ENCODE data around the gene TRPM1.

The TRPM1 gene

DNA sequence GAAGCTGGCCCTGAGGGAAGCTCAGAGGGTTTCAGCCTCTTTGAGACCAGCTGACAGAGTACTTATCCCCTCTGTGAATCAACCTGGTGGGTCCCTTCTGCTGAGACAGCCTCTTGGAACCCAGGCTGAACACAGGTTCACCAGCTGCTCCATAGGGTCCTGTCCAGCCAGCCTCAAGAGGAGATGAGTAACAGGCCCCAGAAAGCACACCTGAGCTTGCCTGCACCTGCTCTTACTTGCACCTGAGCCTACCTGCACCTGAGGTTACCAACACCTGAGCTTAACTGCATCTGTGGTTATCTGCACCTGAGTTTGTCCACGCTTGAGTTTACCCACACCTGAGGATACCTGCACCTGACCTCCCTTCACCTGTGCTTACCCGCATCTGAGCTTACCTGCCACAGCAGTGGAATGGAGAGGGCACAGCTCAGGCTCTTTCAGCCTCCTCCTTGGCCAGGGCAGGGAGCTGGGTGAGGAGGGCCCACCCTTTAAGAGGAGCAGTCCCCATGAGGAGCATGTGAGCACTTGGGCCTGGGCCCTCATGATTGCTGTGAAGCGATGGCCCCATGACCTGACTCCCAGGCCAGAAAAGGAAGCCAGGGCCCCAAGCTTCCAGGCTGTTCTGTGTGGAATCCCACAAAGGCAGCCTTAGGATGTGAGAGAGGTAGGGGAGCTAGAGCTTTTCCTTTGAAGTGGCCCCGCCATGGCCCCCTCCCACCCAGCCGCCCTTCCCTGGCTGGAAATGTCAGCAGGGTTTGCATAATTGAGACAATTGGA is at the start of gene TRPM1:
TSS of gene TRPM1 (minus strand) at position 464 of the 777 bp plus-strand sequence. CDS start 20,370 bp downstream, outside the sequence.
- Histone ChIP-seq H3K4me3 (ENCODE audit: low read depth in 1 of 2, low read length in 2 of 2) (no peak within 1 kb of the TSS), H3K9ac (ENCODE audit: low read length) (no peak within 1 kb of the TSS), H3K9me3 (ENCODE audit: low read length) (no peaks in the 10 kb centered on the region), H3K4me1 (ENCODE audit: insufficient read depth, low read length) (no peaks in the 10 kb centered on the region), H3K27ac (ENCODE audit: low read depth, low read length) (no peak within 1 kb of the TSS), H3K27me3 (ENCODE audit: control insufficient read depth in 1 of 2, insufficient read depth in 2 of 2, low read length in 2 of 2) (no peaks in the 10 kb centered on the region), H3K36me3 (ENCODE audit: insufficient read depth, low read length) (no peaks in the 10 kb centered on the region)

DNA sequence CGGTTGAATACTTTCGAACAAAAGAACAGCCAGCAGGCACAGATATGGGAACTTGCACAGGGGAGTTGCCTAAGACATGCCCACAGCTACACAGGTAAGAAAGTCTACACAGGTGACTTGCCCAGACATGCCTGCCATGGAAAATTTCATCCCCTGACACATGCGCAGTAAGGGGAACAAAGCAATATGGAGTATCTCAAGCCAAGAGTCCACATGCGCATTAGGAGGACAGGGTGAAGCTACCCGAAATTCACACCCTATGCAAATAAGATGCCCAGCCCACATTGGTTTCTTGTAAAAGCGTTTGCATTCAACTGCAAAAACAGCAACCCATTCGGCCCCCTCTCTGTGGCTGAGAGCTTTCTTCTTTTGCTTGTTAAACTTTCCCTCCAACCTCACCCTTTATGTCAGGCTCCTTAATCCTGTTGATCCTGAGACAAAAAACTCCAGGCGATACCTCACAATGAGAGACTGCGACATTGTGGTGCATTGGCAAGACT is 49.3 kb upstream of the TRPM1 start:
- Histone ChIP-seq H3K9ac (ENCODE audit: low read length) (no peak overlapping the region), H3K27me3 (ENCODE audit: control insufficient read depth in 1 of 2, insufficient read depth in 2 of 2, low read length in 2 of 2) (peaks cover 0 to 4% of the 10 kb centered on the region in 2 donors), H3K9me3 (ENCODE audit: low read length) (no peaks in the 10 kb centered on the region), H3K36me3 (ENCODE audit: insufficient read depth, low read length) (no peaks in the 10 kb centered on the region), H3K27ac (ENCODE audit: low read depth, low read length) (no peak overlapping the region), H3K4me3 (ENCODE audit: low read depth in 1 of 2, low read length in 2 of 2) (no peak overlapping the region), H3K4me1 (ENCODE audit: insufficient read depth, low read length) (no peaks in the 10 kb centered on the region)

DNA sequence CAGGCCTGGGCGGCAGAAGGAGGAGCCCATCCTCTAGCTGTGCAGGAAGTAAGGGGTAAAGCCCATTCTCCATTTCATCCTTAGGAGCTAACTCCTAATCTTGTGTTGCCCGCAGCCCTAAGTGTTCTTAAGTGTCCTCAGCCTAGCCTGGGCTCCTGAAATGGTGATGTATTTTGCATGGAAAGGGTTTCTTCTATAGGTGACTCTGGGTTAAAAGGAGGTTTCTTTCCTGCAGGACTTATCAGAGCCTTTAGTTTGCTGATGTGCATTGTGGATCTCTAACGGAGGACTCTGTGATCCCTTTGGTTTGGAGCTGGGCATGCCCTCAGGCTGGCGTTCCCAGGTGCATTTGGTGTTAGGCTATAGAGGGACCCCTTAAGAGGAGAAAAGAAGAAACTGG is 48.5 kb upstream of the TRPM1 start:
- Histone ChIP-seq H3K27me3 (ENCODE audit: control insufficient read depth in 1 of 2, insufficient read depth in 2 of 2, low read length in 2 of 2) (peaks cover 0 to 4% of the 10 kb centered on the region in 2 donors), H3K9ac (ENCODE audit: low read length) (no peak overlapping the region), H3K9me3 (ENCODE audit: low read length) (no peaks in the 10 kb centered on the region), H3K27ac (ENCODE audit: low read depth, low read length) (no peak overlapping the region), H3K4me3 (ENCODE audit: low read depth in 1 of 2, low read length in 2 of 2) (no peak overlapping the region), H3K4me1 (ENCODE audit: insufficient read depth, low read length) (no peaks in the 10 kb centered on the region), H3K36me3 (ENCODE audit: insufficient read depth, low read length) (no peaks in the 10 kb centered on the region)

DNA sequence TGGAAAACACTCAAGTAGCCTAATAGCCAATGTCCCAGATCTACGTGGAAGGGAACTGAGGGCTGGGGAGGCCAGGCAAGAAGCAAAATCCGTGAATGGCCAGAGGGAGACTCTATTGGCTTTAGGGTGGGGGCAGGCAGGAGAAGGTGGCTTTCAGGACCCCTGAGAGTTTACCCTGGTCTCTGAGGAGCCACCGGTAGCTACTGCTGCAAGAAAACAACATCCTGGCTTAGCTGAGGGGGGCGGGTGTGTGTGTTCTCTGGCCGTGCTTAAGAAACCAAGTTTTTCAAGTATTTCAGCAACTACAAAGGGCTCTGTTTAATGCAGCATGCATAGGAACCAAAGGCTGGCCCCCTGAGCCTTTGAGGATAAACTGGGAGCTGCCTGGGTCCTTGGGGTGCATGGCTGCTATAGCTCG is 47.6 kb upstream of the TRPM1 start:
- Histone ChIP-seq H3K9ac (ENCODE audit: low read length) (no peak overlapping the region), H3K9me3 (ENCODE audit: low read length) (no peaks in the 10 kb centered on the region), H3K36me3 (ENCODE audit: insufficient read depth, low read length) (no peaks in the 10 kb centered on the region), H3K4me1 (ENCODE audit: insufficient read depth, low read length) (no peaks in the 10 kb centered on the region), H3K4me3 (ENCODE audit: low read depth in 1 of 2, low read length in 2 of 2) (no peak overlapping the region), H3K27me3 (ENCODE audit: control insufficient read depth in 1 of 2, insufficient read depth in 2 of 2, low read length in 2 of 2) (peaks cover 0 to 4% of the 10 kb centered on the region in 2 donors), H3K27ac (ENCODE audit: low read depth, low read length) (no peak overlapping the region)

DNA sequence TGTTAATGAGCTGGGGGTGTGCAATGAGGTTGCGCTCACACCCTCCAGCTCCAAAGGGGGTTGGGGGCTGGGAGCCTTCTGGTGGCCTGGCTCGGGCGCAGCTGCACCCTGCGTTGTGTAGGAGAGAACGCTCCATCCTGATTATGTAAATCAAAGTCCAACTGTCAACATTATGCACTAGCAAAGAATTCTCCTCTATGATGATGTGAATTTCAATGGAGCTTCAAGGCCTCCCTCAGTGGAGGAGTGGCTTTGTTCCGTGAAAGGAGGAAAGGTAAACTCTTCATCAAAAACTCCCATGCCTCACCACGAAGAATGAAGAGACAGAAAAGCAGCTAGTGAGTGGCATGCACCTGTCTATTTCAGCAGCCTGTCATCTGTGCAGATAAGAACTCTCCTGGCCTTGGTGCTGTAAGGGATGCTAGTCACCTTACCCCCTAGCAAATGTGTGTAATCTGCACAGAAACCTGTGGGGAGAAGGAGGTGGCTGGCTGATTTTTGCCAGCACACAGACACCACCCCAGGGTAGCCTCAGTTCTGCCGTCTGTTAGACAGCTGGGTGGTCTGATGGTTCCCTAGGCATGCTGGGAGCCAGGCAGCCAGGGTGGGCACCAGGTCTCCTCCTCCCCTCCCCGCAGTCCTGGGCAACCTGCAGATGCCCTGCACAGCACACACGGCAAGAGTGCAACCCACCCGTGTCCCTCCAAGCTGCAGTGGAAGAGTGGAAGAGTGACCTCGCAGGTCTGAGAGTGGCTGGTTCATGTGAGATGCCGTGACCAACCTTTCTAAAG is 47.0 kb upstream of the TRPM1 start:
- no peaks in the 10 kb centered on the region for H3K4me1 ChIP-seq (ENCODE audit: insufficient read depth, low read length)
- H3K36me3 ChIP-seq (ENCODE audit: insufficient read depth, low read length): no peaks in the 10 kb centered on the region
- no peak overlapping the region for H3K27ac ChIP-seq (ENCODE audit: low read depth, low read length)
- no peak overlapping the region for H3K9ac ChIP-seq (ENCODE audit: low read length)
- H3K9me3 ChIP-seq (ENCODE audit: low read length): no peaks in the 10 kb centered on the region
- peaks cover 0 to 4% of the 10 kb centered on the region in 2 donors for H3K27me3 ChIP-seq (ENCODE audit: control insufficient read depth in 1 of 2, insufficient read depth in 2 of 2, low read length in 2 of 2)
- H3K4me3 ChIP-seq (ENCODE audit: low read depth in 1 of 2, low read length in 2 of 2): no peak overlapping the region

DNA sequence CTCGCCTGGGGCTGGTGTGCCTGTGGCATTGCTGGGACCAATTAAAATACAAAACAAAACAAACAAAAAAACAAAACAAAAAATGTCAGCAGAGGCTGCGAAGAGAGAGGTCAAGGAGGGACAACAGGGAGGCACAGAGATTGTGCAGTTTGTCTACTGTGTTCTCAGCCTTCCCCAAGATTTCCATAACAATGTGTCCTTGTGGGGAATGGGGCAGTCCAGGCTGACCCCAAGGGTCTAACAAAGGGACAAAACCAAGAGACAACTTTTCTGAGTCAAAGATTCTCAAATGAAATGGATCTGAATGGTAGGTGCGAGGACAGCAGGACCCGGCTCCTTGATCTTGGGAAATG is 46.4 kb upstream of the TRPM1 start:
- Histone ChIP-seq H3K27ac (ENCODE audit: low read depth, low read length) (no peak overlapping the region), H3K36me3 (ENCODE audit: insufficient read depth, low read length) (no peaks in the 10 kb centered on the region), H3K4me3 (ENCODE audit: low read depth in 1 of 2, low read length in 2 of 2) (no peak overlapping the region), H3K9me3 (ENCODE audit: low read length) (no peaks in the 10 kb centered on the region), H3K9ac (ENCODE audit: low read length) (no peak overlapping the region), H3K27me3 (ENCODE audit: control insufficient read depth in 1 of 2, insufficient read depth in 2 of 2, low read length in 2 of 2) (peaks cover 0 to 4% of the 10 kb centered on the region in 2 donors), H3K4me1 (ENCODE audit: insufficient read depth, low read length) (no peaks in the 10 kb centered on the region)

DNA sequence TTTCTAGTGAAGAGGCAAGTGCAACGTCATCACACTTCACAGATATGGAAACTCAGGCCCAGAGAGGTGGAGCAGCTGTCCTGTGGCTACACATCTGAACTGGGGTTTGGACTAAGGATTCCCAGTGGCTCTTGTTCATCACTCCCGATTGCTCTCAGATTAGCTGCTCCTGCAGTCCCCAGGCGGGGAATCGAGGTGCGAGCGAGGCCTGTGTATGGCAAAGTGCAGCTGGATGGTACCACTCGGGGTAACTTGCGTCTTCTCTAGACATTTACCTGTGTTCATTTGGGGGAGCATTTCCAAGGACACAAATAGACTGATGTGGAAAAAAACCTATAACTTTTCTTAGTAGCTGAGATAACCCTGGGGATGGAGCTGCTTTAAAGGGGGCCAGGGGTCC is 45.9 kb upstream of the TRPM1 start:
- Histone ChIP-seq H3K9me3 (ENCODE audit: low read length) (no peaks in the 10 kb centered on the region), H3K4me1 (ENCODE audit: insufficient read depth, low read length) (no peaks in the 10 kb centered on the region), H3K27ac (ENCODE audit: low read depth, low read length) (no peak overlapping the region), H3K4me3 (ENCODE audit: low read depth in 1 of 2, low read length in 2 of 2) (no peak overlapping the region), H3K27me3 (ENCODE audit: control insufficient read depth in 1 of 2, insufficient read depth in 2 of 2, low read length in 2 of 2) (peaks cover 0 to 4% of the 10 kb centered on the region in 2 donors), H3K36me3 (ENCODE audit: insufficient read depth, low read length) (no peaks in the 10 kb centered on the region), H3K9ac (ENCODE audit: low read length) (no peak overlapping the region)

DNA sequence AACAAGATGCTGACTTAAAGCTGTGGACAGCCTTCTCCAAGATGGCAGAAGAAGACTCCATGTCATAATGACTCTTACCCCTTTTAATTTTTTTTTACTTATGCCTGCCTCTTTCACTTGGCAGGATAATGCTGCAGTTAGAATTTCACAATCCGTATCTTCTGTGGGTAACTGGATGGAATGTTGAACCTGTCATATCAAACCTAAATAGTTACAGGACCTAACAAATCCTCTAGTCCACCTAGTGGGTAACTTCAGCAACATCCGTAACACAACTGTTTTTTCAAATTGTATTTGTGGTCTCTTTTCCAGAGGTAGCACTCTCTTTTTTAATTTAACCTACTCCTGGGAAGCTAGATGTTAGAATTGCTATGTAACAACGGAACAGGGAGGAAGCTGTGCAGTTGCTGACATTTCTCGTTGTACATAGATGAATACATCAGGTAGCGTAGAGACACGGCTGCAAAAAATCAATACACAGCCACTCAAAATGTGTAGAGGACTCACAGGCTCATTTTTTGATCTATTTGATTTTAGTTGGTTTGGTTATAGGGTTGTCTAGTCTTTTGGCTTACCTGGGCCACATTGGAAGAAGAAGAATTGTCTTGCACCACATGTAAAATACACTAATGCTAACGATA is 43.9 kb upstream of the TRPM1 start:
- Histone ChIP-seq H3K36me3 (ENCODE audit: insufficient read depth, low read length) (no peaks in the 10 kb centered on the region), H3K4me3 (ENCODE audit: low read depth in 1 of 2, low read length in 2 of 2) (no peak overlapping the region)

DNA sequence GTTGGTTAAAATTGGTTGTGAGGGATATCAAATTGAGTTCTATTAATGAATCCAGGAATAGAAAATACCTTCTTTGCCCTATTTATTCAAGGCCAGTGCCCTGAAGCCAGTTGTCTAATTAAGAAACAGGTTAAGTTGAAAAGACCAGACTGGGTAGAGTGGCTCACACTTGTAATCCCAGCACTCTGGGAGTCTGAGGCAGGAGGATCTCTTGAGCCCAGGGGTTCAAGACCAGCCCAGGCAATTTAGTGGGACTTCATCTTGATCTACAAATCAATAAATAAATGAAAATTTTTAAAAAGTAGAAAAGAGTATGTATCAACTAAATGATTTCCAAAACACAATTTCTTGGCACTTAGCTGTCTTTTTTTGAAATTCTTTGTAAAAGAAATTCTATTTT is 40.3 kb upstream of the TRPM1 start:
- H3K4me1 ChIP-seq (ENCODE audit: insufficient read depth, low read length): no peaks in the 10 kb centered on the region
- no peak overlapping the region for H3K9ac ChIP-seq (ENCODE audit: low read length)
- H3K4me3 ChIP-seq (ENCODE audit: low read depth in 1 of 2, low read length in 2 of 2): no peak overlapping the region
- no peaks in the 10 kb centered on the region for H3K27me3 ChIP-seq (ENCODE audit: control insufficient read depth in 1 of 2, insufficient read depth in 2 of 2, low read length in 2 of 2)
- H3K27ac ChIP-seq (ENCODE audit: low read depth, low read length): no peak overlapping the region
- no peaks in the 10 kb centered on the region for H3K36me3 ChIP-seq (ENCODE audit: insufficient read depth, low read length)
- no peaks in the 10 kb centered on the region for H3K9me3 ChIP-seq (ENCODE audit: low read length)

More for the DNA sequence above, 43.9 kb upstream of the TRPM1 start:
- H3K27me3 ChIP-seq (ENCODE audit: control insufficient read depth in 1 of 2, insufficient read depth in 2 of 2, low read length in 2 of 2): no peaks in the 10 kb centered on the region
- H3K9me3 ChIP-seq (ENCODE audit: low read length): no peaks in the 10 kb centered on the region
- H3K4me1 ChIP-seq (ENCODE audit: insufficient read depth, low read length): no peaks in the 10 kb centered on the region
- no peak overlapping the region for H3K27ac ChIP-seq (ENCODE audit: low read depth, low read length)
- no peak overlapping the region for H3K9ac ChIP-seq (ENCODE audit: low read length)

DNA sequence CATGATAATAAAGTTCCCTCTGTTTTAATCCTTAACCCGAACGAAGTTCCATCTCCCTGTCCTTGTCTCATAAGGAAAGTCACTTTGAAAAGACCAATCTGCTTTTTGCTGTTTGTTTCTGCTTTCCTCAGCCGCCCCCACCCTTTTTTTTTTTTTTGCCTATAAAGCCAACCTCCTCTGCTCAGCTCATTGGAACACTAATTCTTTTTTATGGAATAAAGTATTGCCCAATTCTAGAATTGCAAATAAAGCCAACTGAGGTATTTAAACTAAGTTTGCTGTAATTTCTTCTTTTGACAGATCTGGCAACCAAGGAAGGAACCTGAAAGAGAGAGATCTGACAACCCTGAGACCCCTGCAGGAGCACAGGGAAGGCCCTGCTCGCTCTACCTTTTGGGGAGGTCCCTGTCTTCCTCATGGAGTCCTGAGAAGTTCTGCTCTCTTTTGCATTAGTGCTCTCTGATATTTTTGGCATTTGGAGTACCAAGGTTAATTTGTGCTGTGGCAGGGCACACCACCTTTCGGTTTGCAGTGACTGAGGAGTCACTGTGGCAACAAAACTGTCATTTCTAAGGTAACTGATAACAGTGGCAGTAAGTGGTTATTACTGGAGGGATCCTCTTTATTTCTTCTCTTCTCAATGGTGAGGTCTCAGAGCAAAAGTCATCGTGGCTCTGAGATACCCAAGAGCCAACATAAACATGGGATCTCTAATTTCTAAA is 35.2 kb upstream of the TRPM1 start:
- no peak overlapping the region for H3K9ac ChIP-seq (ENCODE audit: low read length)
- H3K27ac ChIP-seq (ENCODE audit: low read depth, low read length): no peak overlapping the region
- H3K4me1 ChIP-seq (ENCODE audit: insufficient read depth, low read length): no peaks in the 10 kb centered on the region
- H3K36me3 ChIP-seq (ENCODE audit: insufficient read depth, low read length): no peaks in the 10 kb centered on the region
- no peak overlapping the region for H3K4me3 ChIP-seq (ENCODE audit: low read depth in 1 of 2, low read length in 2 of 2)
- H3K27me3 ChIP-seq (ENCODE audit: control insufficient read depth in 1 of 2, insufficient read depth in 2 of 2, low read length in 2 of 2): no peaks in the 10 kb centered on the region
- H3K9me3 ChIP-seq (ENCODE audit: low read length): no peaks in the 10 kb centered on the region

DNA sequence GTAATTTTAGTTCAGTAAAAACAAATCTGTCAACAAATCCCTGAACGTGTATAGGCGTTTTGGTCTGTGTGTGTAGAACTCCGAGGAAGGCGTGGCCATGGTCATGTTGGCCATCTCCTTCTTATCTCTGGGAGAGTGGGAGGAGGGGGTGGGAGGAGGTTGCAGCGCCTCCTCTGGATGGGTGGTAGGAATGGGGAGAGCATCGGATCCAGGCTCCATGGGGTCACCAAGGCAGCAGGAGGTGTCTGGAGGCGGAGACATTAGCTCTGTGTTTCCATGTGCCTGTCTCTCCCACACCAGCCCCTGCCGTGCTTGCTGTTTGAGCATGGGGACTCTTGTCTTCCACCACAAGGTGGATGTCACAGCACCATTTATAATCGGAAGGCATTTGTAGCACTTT is 34.5 kb upstream of the TRPM1 start:
- no peak overlapping the region for H3K9ac ChIP-seq (ENCODE audit: low read length)

More for the DNA sequence above, 34.5 kb upstream of the TRPM1 start:
- no peaks in the 10 kb centered on the region for H3K36me3 ChIP-seq (ENCODE audit: insufficient read depth, low read length)
- no peak overlapping the region for H3K27ac ChIP-seq (ENCODE audit: low read depth, low read length)
- no peaks in the 10 kb centered on the region for H3K27me3 ChIP-seq (ENCODE audit: control insufficient read depth in 1 of 2, insufficient read depth in 2 of 2, low read length in 2 of 2)
- no peaks in the 10 kb centered on the region for H3K9me3 ChIP-seq (ENCODE audit: low read length)
- H3K4me1 ChIP-seq (ENCODE audit: insufficient read depth, low read length): no peaks in the 10 kb centered on the region
- H3K4me3 ChIP-seq (ENCODE audit: low read depth in 1 of 2, low read length in 2 of 2): no peak overlapping the region

Measured in muscle layer of colon (tissue), 2 donors.